NCI-H1694 (cell line): ENCODE measurements around the gene SDS.

Source experiments
- DNase-seq: peaks from one replicate; lab custom pipeline; 2025; lab: John Stamatoyannopoulos, UW

SDS gene

DNA sequence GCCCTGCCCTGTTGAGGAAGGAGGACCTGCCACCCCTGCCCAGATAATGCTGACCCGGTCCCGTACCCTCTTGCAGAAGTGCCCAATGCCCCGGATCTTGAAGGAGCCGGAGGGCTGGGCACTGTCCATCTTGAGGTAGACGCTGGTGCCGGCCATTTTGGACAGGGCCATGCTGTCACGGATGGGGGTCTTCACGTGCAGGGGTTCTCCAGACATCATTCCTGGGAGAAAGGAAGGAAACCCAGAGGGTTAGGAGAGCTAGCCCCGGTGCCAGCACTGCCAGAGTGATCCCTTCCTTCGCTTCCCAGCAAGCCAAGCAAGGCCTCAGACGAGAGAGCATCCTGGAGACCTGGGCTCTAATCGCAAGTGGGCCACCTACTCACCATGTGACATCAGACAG, 4.2 kb downstream of the SDS start:
- DNase-seq = no peak

GRCh38 chr12:113398346-113399290, 5.1 kb downstream of the SDS start:
- no peak for DNase-seq

- no peak for DNase-seq
These were observed 6.0 kb downstream of the SDS start for GRCh38 chr12:113397497-113398197.

- DNase-seq = no peak
These were observed 6.7 kb downstream of the SDS start for GRCh38 chr12:113396828-113397496.

GRCh38 chr12:113396200-113396599, 7.5 kb downstream of the SDS start:
- DNase-seq = no peak

- no peak for DNase-seq
These were observed 8.6 kb downstream of the SDS start for GRCh38 chr12:113395119-113395518.

DNA sequence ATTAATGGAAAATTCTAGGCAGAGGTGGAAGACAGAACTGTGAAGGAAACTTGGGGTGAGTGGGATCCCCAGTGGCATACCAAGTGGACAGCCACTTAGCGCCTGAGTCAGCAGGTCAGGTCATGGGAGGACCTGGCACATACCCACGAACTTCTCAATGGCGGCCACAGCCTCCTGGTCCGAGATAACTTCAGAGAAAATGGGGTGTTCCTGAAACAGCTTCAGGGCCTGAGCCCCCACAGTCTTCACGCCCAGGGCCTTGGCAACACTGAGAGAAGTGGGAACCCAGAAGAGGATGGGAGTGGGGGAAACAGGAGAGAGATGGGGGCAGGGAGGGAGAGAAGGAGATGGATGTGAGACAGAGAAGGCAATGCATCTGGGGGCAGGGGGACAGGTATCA, 9.9 kb downstream of the SDS start:
- DNase-seq = no peak

- no peak for DNase-seq
These were observed 10.6 kb downstream of the SDS start for GRCh38 chr12:113392988-113393579.

DNA sequence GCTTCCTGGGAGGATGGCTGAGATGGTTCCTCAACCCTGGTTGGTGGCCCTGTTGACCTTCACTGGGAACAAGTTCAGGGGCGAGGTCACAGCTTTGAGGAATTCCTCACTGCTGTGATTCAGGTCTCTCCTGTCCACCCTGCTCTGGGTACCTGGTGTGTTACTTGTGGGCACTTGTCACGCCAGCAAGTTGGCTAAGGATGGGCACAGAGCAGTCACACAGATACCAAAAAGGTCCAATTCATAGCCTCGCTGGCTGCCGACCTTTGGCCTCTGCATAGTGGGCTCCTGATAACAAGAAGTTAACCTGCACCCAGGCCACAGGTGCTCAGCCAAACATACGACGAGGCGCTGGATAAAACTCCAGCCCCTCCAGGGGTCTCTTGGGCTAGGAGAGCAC, 11.2 kb downstream of the SDS start:
- DNase-seq = no peak

DNA sequence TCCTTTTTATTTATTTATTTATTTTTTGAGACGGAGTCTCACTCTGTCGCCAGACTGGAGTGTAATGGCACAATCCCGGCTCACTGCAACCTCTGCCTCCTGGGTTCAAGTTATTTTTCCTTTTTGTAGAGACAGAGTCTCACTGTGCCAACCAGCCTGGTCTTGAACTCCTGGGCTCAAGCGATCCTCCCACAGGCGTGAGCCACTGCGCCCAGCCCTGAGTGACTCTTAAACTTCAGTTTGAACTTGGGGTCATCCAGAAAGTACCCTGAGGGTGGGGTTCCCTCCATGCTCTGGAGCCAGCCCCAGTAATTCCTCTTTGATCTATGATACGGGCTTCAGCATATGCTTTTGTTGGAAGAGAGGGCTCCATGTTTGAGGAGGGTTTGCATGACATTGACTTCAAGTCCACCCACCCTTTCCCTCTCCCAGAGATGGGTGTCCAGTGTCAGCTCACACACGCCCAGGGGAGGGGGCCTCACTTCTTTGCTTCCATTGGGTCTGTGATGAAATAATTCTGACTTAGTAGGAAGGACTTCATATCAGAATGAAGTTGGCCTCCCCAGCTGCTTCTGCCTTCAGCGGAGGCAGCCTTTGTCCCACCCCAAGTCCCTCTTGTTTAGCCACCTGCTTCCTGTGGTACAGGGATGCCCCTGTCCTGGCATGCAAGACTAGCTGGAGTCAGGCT, 11.9 kb downstream of the SDS start:
- DNase-seq = no peak

- DNase-seq = no peak
These were observed 12.5 kb downstream of the SDS start for GRCh38 chr12:113391145-113391544.

GRCh38 chr12:113390064-113391043, 13.3 kb downstream of the SDS start:
- DNase-seq = no peak

GRCh38 chr12:113388351-113388750, 15.3 kb downstream of the SDS start:
- DNase-seq = no peak

- no peak for DNase-seq
These were observed 16.1 kb downstream of the SDS start for GRCh38 chr12:113387631-113388030.

DNA sequence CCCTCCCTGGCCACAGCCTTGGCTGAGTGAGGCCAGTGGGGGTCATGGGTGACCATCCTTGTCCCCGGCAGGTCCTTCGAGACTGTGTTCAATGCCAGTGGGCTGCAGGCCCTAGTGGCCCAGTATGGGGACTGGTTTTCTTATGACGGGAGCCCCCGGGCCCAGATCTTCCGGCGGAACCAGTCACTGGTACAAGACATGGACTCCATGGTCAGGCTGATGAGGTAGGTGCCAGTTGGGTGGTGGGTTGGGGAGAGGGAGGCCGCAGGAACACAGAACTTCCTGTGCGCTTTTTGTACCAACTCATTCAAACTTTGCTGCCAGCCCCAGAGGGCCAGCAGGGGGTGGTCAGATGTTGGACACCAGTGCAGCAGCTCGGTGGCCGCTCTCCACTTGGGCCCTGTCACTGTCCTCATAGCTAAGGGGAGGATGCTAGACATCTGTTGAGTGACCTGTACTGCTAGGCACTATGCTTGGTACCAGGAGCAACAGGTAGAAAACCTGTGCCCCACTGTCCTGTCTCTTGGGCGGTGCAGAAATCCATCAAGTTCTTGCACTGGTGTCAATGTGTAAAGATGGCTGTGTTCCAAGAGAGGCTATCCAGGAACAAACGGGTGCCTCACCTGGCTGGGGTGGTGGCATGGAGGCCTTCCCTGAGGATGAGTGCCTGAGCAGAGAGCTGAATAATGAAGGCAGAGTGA, 16.7 kb downstream of the SDS start:
- DNase-seq = no peak

- DNase-seq = no peak
These were observed 18.3 kb downstream of the SDS start for GRCh38 chr12:113385282-113385882.

- DNase-seq = no peak
These were observed 18.9 kb downstream of the SDS start for GRCh38 chr12:113384778-113385177.

- no peak for DNase-seq
These were observed 21.5 kb downstream of the SDS start for GRCh38 chr12:113382206-113382605.

DNA sequence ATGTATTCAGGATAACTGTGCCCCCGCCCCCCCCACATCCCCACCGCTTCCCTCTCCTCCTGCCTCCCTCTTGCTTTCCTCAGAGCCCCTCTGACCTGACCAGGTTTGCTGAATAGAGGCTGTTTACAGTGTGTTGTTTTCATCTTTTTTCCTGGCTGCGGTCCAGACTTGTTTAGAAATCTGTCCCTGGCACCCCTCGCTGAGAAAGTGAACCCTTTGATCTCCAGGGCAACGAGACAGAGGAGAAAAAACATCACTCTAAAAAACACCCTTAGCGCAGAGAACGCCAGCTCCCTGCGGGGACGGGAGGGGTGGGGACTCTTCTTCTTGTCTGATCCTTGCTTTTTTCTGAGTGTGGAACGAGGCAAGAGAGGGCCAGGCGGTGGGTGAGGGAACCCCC, 22.5 kb downstream of the SDS start:
- DNase-seq = no peak
